CD1c-positive myeloid dendritic cell (primary cell): ENCODE measurements around the gene SERPINB2.

Experiments used
- DNase-seq: peaks from one replicate; pipeline ENCODE4 v3.0.0-alpha.2; 2016; ENCODE audit errors: extremely low spot score

The SERPINB2 gene

GRCh38 chr18:63887424-63887823, at the start of gene SERPINB2:
TSS of gene SERPINB2 (plus strand) at chr18:63887705. CDS start at chr18:63891445, 3,740 bp downstream.
- DNase-seq: peak; percentile 14

GRCh38 chr18:63843008-63843407, 44.5 kb upstream of the SERPINB2 start:
- DNase-seq: no peak

DNA sequence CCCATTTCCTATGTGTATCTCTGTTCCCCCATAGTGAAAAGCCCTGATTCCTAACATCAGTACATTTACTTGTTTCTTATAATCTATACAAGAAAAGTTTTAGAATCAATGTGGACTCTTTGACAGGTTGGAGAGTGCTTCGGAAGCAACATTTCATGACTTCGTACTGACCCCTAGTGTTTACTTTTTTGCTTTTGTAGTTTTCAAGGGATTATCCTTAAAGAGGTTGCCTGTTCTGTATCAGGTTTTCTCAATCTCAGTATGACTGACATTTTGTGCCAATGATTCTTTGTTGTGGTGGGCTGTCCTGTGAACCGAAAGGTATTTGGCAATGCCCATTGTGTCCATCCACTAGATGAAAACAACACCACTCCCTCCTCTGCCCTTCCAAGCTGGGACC, 43.3 kb upstream of the SERPINB2 start:
- peak; percentile 22 for DNase-seq

GRCh38 chr18:63848159-63848558, 39.3 kb upstream of the SERPINB2 start:
- peak; percentile 51 for DNase-seq

- DNase-seq: peak; percentile 9
These were observed 37.5 kb upstream of the SERPINB2 start for GRCh38 chr18:63850020-63850419.

- no peak for DNase-seq
These were observed 36.9 kb upstream of the SERPINB2 start for GRCh38 chr18:63850636-63851035.

DNA sequence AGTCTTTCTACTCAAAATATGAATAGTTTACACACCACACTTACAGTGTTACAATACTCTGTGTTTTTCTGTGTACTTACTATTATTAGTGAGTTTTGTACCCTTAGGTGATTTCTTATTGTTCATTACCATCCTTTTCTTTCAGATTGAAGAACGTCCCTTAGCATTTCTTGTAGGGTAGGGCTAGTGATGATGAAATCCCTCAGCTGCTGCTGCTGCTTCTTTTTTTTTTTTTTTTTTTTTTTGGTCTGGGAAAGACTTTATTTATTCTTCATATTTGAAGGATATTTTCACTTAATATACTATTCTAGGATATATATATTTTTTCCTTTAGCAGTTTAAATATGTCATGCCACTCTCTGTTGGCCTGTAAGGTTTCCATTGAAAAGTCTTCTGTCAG, 29.0 kb upstream of the SERPINB2 start:
- no peak for DNase-seq

DNA sequence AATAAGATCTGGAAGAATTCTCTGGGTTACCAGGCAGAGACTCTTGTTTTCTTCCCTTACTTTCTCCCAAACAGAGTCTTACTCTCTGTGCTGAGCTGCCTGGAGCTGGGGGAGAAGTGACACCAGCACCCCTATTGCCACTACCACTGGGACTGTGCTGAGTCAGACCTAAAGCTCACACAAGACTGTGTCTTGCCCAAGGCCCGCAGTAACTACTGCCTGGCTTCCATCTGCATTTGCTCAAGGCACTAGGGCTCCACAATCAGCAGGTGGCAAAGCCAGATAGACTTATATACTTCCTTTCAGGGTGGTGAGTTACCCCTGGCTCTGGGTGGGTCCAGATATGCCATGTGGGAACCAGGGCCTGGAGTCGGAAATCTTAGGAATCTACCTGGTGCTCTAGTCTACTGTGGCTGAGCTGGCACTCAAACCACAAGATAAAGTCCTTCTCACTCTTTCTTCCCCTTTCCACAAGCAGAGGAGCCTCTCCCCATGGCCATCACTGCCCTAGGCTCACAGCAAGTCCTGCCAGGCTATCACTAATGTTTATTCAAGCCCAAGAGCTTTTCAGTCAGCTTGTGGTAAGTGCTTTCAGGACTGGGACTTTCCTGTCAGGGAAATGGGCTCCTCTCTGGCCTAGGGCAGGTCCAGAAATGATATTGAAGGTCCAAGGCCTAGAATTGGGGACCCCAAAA, 27.6 kb upstream of the SERPINB2 start:
- no peak for DNase-seq

DNA sequence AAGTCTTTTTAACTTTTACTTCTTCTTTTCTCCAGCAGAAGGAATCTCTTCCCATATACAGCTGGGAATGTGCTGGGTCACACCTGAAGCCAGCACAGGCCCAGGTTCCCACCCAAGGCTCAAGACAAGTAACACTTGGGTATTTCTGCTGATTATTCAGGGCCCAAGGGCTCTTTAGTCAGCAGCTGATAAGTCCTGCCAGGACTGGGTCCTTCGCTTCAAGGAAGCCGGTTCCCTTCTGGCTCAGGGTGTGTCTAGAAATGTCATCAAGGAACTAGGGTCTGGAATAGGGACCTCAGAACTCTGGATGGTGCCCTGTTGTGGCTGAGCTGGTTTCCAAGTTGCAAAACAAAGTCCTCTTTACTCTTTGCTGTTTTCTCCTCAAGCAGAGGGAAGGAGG, 27.0 kb upstream of the SERPINB2 start:
- DNase-seq: no peak

DNA sequence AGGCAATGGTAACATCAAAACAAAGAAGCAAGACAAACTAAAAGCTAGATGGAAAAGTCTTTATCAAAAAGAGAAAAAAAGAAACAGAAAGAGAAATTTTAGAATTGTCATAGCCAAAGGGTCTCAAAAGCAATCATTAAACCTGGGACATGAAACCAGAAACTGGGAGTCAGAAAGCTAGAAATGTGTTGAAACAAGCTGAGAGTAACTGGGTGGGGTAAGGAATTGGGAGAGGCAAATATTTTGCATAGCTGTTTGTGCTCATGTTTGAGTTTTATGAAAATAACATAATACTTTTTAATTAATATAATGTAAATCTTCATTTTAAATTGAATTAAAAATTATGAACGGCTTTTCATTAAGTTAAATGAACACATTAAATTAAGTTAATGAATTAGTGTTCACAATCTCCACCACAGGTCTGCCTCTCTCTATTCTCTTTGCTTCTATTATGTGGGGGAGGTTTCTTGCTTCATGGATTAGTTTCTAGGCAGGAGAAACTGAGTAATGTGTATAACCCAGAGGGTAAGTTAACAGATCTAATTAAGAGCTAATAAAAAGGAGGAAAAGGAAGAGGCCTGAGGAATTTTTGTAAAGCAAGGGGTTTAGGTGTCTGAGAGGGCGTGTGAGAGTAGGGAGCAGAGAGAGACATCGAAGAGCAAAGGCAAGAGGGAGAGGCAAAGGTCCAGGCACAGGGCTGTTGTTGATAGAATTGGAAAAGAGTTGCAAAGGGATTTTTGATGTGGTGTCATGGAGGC, 20.0 kb upstream of the SERPINB2 start:
- no peak for DNase-seq

- no peak for DNase-seq
These were observed 19.0 kb upstream of the SERPINB2 start for GRCh38 chr18:63868546-63868945.

- peak; percentile 84 for DNase-seq
These were observed 18.1 kb upstream of the SERPINB2 start for GRCh38 chr18:63869374-63869773.

GRCh38 chr18:63869851-63870250, 17.7 kb upstream of the SERPINB2 start:
- no peak for DNase-seq

- no peak for DNase-seq
These were observed 15.7 kb upstream of the SERPINB2 start for GRCh38 chr18:63871836-63872235.

DNA sequence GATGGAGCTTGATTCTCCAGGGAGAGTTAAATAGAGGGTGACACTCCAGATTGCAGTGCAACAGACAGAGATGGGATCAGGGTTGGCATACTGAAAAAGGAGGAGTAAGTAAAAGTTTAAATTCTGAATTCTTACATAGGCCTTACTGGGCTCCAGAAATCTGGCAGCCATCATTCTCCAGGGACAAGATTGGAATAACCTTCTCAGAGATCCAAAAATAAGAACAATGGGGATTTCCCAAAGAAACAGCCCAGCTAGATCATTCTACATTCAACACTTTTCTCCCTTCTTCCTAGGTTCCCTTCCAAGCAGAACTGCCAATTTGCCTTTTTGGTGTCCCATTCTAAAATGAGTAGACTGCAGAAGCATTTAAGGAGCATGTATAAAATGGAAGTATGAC, 14.9 kb upstream of the SERPINB2 start:
- no peak for DNase-seq

DNA sequence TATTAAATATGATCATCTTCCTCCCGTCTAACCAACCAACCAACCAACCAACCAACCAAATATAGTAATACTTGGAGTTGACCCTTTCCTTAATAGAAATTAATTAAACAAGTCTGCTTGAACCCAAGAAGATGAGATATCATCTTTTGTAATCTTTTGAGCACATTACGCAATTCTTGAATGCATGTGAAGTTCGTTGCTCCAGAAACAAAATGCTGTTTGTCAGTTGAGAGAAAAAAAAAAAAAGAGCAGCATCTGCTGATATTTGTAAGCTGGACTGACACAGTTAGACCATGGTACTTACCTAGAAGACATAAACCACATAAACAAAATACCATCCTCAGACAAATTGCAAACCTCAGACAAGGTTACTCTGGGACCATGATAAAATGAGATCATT, 9.2 kb upstream of the SERPINB2 start:
- DNase-seq: peak; percentile 26

DNA sequence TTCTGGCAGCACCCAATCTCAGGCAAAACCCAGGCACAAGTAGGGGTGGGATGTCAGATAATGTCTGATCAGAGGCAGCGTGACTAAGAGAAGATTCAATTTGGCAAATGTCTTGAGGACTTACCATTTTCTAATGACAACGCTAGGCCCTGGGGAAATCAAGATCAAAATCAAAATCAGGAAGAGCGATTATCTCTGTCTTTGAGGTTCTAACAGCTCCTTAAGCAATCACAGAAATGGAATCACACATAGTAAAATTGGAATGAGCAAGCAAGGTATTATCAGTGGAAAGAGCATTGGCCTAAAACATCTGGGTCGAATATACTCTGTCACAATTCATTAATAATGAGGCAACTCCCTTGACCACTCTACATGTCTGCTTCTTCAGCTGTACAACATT, 8.6 kb upstream of the SERPINB2 start:
- DNase-seq: no peak

DNA sequence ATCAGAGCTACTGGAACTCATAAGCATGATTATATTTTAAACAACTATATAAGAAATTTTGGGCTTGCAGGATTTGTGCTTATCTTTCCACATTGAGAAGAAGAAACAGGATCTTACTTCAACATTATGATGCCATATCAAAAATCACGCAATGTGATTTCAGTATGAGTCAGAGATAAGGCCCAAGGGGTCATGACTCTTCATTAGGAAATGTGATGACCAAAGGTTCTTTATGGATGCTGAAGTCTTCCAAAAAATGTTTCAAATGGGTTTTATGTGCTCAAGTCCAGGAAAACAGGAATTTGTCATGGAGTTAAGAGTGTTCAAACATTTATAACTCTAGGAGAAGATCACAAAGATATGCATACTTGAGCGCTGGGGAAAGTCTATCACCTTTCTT, 7.8 kb upstream of the SERPINB2 start:
- peak; percentile 65 for DNase-seq

- no peak for DNase-seq
These were observed 5.7 kb upstream of the SERPINB2 start for GRCh38 chr18:63881851-63882250.

GRCh38 chr18:63882333-63883141, 5.0 kb upstream of the SERPINB2 start:
- no peak for DNase-seq

DNA sequence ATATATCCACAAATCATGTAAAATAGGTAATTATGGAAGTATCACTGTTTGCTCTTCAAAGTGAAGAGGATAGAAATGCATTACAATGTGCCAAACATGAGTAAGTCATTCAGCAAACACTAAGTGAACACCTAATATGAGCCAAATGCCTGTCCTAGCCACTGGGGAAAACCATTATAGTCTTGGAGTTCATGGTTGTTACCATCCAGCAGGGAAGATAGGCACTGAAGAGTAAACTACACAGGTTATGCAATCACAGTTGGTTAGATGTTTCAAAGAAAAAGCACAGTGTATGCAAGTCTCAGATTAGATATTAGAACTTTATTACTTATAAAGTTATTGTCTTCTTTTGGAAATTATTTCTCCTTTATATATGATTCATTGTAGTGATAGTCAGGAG, 3.9 kb upstream of the SERPINB2 start:
- no peak for DNase-seq

- DNase-seq: no peak
These were observed 1.1 kb downstream of the SERPINB2 start for GRCh38 chr18:63888470-63889190.
